ENCODE data around the gene DUSP2.

Gene DUSP2

GRCh38 chr2:96114903-96115581 lies 30.2 kb downstream of the DUSP2 start:
- DNase-seq (ENCODE audit: extremely low spot score) = no peak
- POLR2A ChIA-PET = no interaction called here
- CTCF ChIA-PET = interaction anchor here (0.6 kb wide), 1 partner anchor 93 kb away, joined by 3 read pairs; no protein-coding TSS in a partner anchor
- no peak for TF ChIP-seq CTBP1 (IDR thresholded peaks at IDR 0.05; ENCODE audit: borderline replicate concordance)
- no peak for TF ChIP-seq LEF1 (IDR thresholded peaks at IDR 0.05; ENCODE audit: borderline replicate concordance)
- no peak for TF ChIP-seq FOXM1 (IDR thresholded peaks at IDR 0.05; ENCODE audit: borderline replicate concordance)
- TF ChIP-seq BHLHE40 (IDR thresholded peaks at IDR 0.05; ENCODE audit: borderline replicate concordance) = no peak
- no peak for TF ChIP-seq L3MBTL2 (conservative IDR thresholded peaks at IDR 0.05)
- TF ChIP-seq PKNOX1 (IDR thresholded peaks at IDR 0.05) = no peak
- TF ChIP-seq TARDBP (IDR thresholded peaks at IDR 0.05) = no peak
- no peak for TF ChIP-seq ZNF384 (IDR thresholded peaks at IDR 0.05)
- no peak for TF ChIP-seq ELF4 (IDR thresholded peaks at IDR 0.05)
- TF ChIP-seq SP1 (IDR thresholded peaks at IDR 0.05) = no peak
- no peak for TF ChIP-seq HDGF (IDR thresholded peaks at IDR 0.05; ENCODE audit: borderline replicate concordance)
- TF ChIP-seq SUZ12 (IDR thresholded peaks at IDR 0.05) = no peak
- TF ChIP-seq FOXA1 (IDR thresholded peaks at IDR 0.05) = no peak

- CTCF ChIA-PET = interaction anchor here (0.6 kb wide), 1 partner anchor 92 kb away, joined by 3 read pairs; no protein-coding TSS in a partner anchor
- POLR2A ChIA-PET = no interaction called here
- no peak for TF ChIP-seq FOXA1 (IDR thresholded peaks at IDR 0.05)
- TF ChIP-seq L3MBTL2 (conservative IDR thresholded peaks at IDR 0.05) = no peak
- TF ChIP-seq LEF1 (IDR thresholded peaks at IDR 0.05; ENCODE audit: borderline replicate concordance) = no peak
- no peak for TF ChIP-seq FOXK2 (IDR thresholded peaks at IDR 0.05)
- no peak for TF ChIP-seq SUZ12 (IDR thresholded peaks at IDR 0.05)
- no peak for TF ChIP-seq ARNT (IDR thresholded peaks at IDR 0.05)
- TF ChIP-seq NFRKB (IDR thresholded peaks at IDR 0.05) = no peak
- TF ChIP-seq TARDBP (IDR thresholded peaks at IDR 0.05) = no peak
- no peak for DNase-seq (ENCODE audit: extremely low spot score)
These were observed 30.7 kb downstream of the DUSP2 start for GRCh38 chr2:96114546-96114902.

GRCh38 chr2:96113951-96114350 lies 31.3 kb downstream of the DUSP2 start:
- TF ChIP-seq HDGF (IDR thresholded peaks at IDR 0.05; ENCODE audit: borderline replicate concordance) (no peak), LEF1 (IDR thresholded peaks at IDR 0.05; ENCODE audit: borderline replicate concordance) (no peak), NFRKB (IDR thresholded peaks at IDR 0.05) (no peak), TARDBP (IDR thresholded peaks at IDR 0.05) (no peak), L3MBTL2 (conservative IDR thresholded peaks at IDR 0.05) (no peak), ZNF384 (IDR thresholded peaks at IDR 0.05) (no peak), CTBP1 (IDR thresholded peaks at IDR 0.05; ENCODE audit: borderline replicate concordance) (no peak), SP1 (IDR thresholded peaks at IDR 0.05) (no peak), SUZ12 (IDR thresholded peaks at IDR 0.05) (no peak), PKNOX1 (IDR thresholded peaks at IDR 0.05) (no peak), ARNT (IDR thresholded peaks at IDR 0.05) (no peak)
- CTCF ChIA-PET = no interaction called here
- POLR2A ChIA-PET = no interaction called here
- DNase-seq (ENCODE audit: extremely low spot score) = no peak

GRCh38 chr2:96113367-96113677 lies 31.9 kb downstream of the DUSP2 start:
- TF ChIP-seq LEF1 (IDR thresholded peaks at IDR 0.05; ENCODE audit: borderline replicate concordance) = no peak
- POLR2A ChIA-PET = no interaction called here
- CTCF ChIA-PET = interaction anchor here (0.7 kb wide), 1 partner anchor 42 kb away, joined by 4 read pairs; no protein-coding TSS in a partner anchor
- DNase-seq (ENCODE audit: extremely low spot score) = no peak

GRCh38 chr2:96112501-96113366 lies 32.5 kb downstream of the DUSP2 start:
- POLR2A ChIA-PET = no interaction called here

More at GRCh38 chr2:96112501-96113366, 32.5 kb downstream of the DUSP2 start:
- no peak for TF ChIP-seq ELF4 (IDR thresholded peaks at IDR 0.05)
- no peak for TF ChIP-seq PKNOX1 (IDR thresholded peaks at IDR 0.05)
- TF ChIP-seq FOXA1 (IDR thresholded peaks at IDR 0.05) = no peak
- no peak for TF ChIP-seq L3MBTL2 (conservative IDR thresholded peaks at IDR 0.05)
- no peak for TF ChIP-seq CTBP1 (IDR thresholded peaks at IDR 0.05; ENCODE audit: borderline replicate concordance)
- no peak for TF ChIP-seq NFRKB (IDR thresholded peaks at IDR 0.05)
- TF ChIP-seq FOXM1 (IDR thresholded peaks at IDR 0.05; ENCODE audit: borderline replicate concordance) = no peak
- TF ChIP-seq FOXK2 (IDR thresholded peaks at IDR 0.05) = no peak
- DNase-seq (ENCODE audit: extremely low spot score) = no peak
- CTCF ChIA-PET = interaction anchor here (0.7 kb wide), 1 partner anchor 43 kb away, joined by 4 read pairs; no protein-coding TSS in a partner anchor

Data from HEK293T (cell line).